ENCODE results near the gene CROCC2. TPM values are rescaled to one million over a fixed set of nuclear protein-coding genes. Genes with fewer than 3 reads are reported as not detected.

The CROCC2 gene
- total and polyA plus RNA-seq, 2 of the 13 experiments (the other 11 are each of a cell fraction or from before 2014, with no cell fraction given) = not detected

- TF ChIP-seq HMGXB4 (CRISPR knock-in tag; IDR thresholded peaks at IDR 0.05; ENCODE audit: borderline replicate concordance in 1 of 2, low read depth in 1 of 2) = peak; percentile 71 to 83; a peak in 3 of 4 replicates
- peak; percentile 95 for TF ChIP-seq HDAC1 (CRISPR knock-in tag; IDR thresholded peaks at IDR 0.05)
- TF ChIP-seq ZNF501 (CRISPR knock-in tag; IDR thresholded peaks at IDR 0.05) = peak; percentile 88
- TF ChIP-seq NR2F2 (IDR thresholded peaks at IDR 0.05; ENCODE audit: borderline replicate concordance, low read depth) = no peak
- TF ChIP-seq CENPT (CRISPR knock-in tag; IDR thresholded peaks at IDR 0.05; ENCODE audit: low read depth) = peak; percentile 66; the same call in 1 of the 2 replicates
- no peak for TF ChIP-seq ZNF10 (CRISPR knock-in tag; IDR thresholded peaks at IDR 0.05; ENCODE audit: borderline replicate concordance, low read depth)
- peak; percentile 90 for TF ChIP-seq RBM39 (IDR thresholded peaks at IDR 0.05; ENCODE audit: low read depth, low read length, poor library complexity, severe bottlenecking)
- no peak for TF ChIP-seq IKZF4 (CRISPR knock-in tag; IDR thresholded peaks at IDR 0.05; ENCODE audit: borderline replicate concordance, low read depth, not compliant biosample characterization)
- TF ChIP-seq SOX6 (IDR thresholded peaks at IDR 0.05) = no peak
- TF ChIP-seq SOX6 (CRISPR knock-in tag; IDR thresholded peaks at IDR 0.05) = peak; percentile 94
- TF ChIP-seq ZNF788 (CRISPR knock-in tag; IDR thresholded peaks at IDR 0.05; ENCODE audit: borderline replicate concordance) = peak; percentile 99; the same call in 1 of the 2 replicates
- no peak for TF ChIP-seq EEA1 (CRISPR knock-in tag; IDR thresholded peaks at IDR 0.05; ENCODE audit: borderline replicate concordance)
- peak; percentile 79 for TF ChIP-seq ZKSCAN8 (CRISPR knock-in tag; IDR thresholded peaks at IDR 0.05; ENCODE audit: borderline replicate concordance)
- no peak for TF ChIP-seq PBX2 (CRISPR knock-in tag; IDR thresholded peaks at IDR 0.05)
- TF ChIP-seq ZNF597 (CRISPR knock-in tag; IDR thresholded peaks at IDR 0.05) = no peak
- TF ChIP-seq E2F1 (CRISPR knock-in tag; IDR thresholded peaks at IDR 0.05) = no peak
- TF ChIP-seq SP140L (CRISPR knock-in tag; IDR thresholded peaks at IDR 0.05; ENCODE audit: borderline replicate concordance) = no peak
- peak; percentile 67 for TF ChIP-seq GMEB1 (CRISPR knock-in tag; IDR thresholded peaks at IDR 0.05; ENCODE audit: borderline replicate concordance)
- TF ChIP-seq PAWR (CRISPR knock-in tag; IDR thresholded peaks at IDR 0.05; ENCODE audit: borderline replicate concordance) = no peak; the same call in 1 of the 2 replicates
- no peak for TF ChIP-seq FOSL1 (CRISPR knock-in tag; IDR thresholded peaks at IDR 0.05; ENCODE audit: borderline replicate concordance)
- peak; percentile 96 for TF ChIP-seq FOXC1 (CRISPR knock-in tag; IDR thresholded peaks at IDR 0.05; ENCODE audit: borderline replicate concordance)
Observed at GRCh38 chr2:240873805-240874714, 32.1 kb upstream of the CROCC2 start (continued).

All from HepG2 (cell line).